NT2/D1 (cell line): ENCODE data around the gene MAMDC4.

Experiments
- SUZ12 ChIP-seq: IDR thresholded peaks from 2 replicates; pipeline ENCODE4 v1.6.1; 2011; ENCODE audit not compliant: insufficient read length, insufficient read depth; ENCODE audit errors: extremely low read depth
- YY1 ChIP-seq: IDR thresholded peaks from 2 replicates; pipeline ENCODE4 v1.6.1; 2011; ENCODE audit not compliant: insufficient read length, insufficient read depth

DNA sequence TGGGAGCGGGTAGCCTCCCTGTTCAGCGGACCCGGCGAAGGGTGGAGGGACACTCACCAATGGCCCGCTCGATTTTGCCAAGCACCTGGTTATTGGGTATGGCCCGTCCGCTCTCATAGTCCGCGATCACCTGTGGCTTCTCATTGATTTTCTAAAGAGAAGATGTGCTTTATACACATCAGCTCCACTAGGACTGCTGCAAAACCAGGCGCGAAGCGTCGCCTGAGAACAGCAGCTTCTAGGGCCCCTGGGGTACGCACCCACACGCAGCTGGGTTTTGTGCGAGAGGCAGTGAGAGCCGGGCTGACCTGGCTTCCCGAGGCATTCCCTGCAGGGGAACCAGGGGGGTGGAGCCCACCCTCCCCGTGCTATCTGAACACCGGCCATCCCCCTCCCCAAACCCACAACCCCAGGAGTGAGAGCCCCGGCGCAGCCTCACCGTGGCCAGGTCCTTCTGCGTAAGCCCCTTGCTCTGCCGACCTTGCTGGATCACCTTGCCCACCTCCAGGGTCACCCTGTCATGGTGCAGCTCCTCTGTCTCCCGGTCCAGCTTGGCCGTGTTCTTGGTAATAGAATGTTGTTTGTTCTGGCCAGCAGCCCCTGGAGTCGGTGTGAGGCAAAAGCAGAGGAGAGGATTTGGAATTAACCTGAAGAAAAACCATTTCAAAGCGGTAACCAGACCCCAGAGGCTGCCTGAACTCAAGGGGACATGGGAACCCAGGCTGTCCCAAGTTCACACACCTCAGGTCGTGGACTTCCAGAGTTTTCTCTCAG is 10.9 kb downstream of the MAMDC4 start:
- TF ChIP-seq SUZ12 (no peak), YY1 (no peak)
